Muscle layer of duodenum (tissue), 2 donors: ENCODE results near the gene CXorf58.
"Not testable (repeated sequence)": the region's sequence is repeated elsewhere in the genome, so short reads cannot be mapped to it uniquely, and the experiment has no call there.

Experiments used
- H3K27ac ChIP-seq: one replicate; pipeline ENCODE4 v1.7.0; 2013; ENCODE audit warnings: mild to moderate bottlenecking, low read length
- H3K27me3 ChIP-seq: one replicate; pipeline ENCODE4 v1.7.0; 2013; ENCODE audit warnings: low read depth, mild to moderate bottlenecking, control low read depth, low read length
- H3K36me3 ChIP-seq, 2 donors: one replicate each; pipeline ENCODE4 v1.7.0; 2013; ENCODE audit warnings: low read length in 2 of 2, control low read depth in 1 of 2, mild to moderate bottlenecking in 1 of 2; ENCODE audit not compliant: insufficient read depth in 2 of 2, control insufficient read depth in 1 of 2
- H3K4me1 ChIP-seq, 2 donors: one replicate each; pipeline ENCODE4 v1.7.0; 2013; ENCODE audit warnings: low read length in 2 of 2, mild to moderate bottlenecking in 2 of 2, control low read depth in 1 of 2, moderate library complexity in 1 of 2; ENCODE audit not compliant: insufficient read depth in 2 of 2, control insufficient read depth in 1 of 2
- H3K4me3 ChIP-seq, 2 donors: one replicate each; pipeline ENCODE4 v1.7.0; 2013; ENCODE audit warnings: low read length in 2 of 2, low read depth in 1 of 2, mild to moderate bottlenecking in 1 of 2
- H3K9me3 ChIP-seq, 2 donors: one replicate each; pipeline ENCODE4 v1.7.0; 2013; ENCODE audit warnings: low read length in 2 of 2, control low read depth in 1 of 2, mild to moderate bottlenecking in 1 of 2; ENCODE audit not compliant: control insufficient read depth in 1 of 2
- donor health status: healthy.

The CXorf58 gene, protein sequence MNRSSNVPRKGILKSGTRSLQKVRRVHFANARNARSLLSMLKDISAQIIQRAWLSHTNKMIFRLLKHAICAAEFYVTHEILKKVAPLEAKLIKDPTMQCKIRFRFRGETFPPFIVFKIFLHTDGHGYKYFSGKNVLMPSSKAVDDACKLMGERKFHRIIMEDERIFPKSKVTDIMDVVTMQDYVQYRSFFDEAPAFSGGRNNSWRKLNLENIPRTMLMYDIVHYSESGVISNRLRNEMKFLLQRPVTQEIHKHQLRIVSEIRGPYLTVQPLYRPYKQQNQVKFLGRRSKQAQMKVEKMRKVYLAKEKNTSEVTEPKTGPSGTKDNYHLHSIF

DNA sequence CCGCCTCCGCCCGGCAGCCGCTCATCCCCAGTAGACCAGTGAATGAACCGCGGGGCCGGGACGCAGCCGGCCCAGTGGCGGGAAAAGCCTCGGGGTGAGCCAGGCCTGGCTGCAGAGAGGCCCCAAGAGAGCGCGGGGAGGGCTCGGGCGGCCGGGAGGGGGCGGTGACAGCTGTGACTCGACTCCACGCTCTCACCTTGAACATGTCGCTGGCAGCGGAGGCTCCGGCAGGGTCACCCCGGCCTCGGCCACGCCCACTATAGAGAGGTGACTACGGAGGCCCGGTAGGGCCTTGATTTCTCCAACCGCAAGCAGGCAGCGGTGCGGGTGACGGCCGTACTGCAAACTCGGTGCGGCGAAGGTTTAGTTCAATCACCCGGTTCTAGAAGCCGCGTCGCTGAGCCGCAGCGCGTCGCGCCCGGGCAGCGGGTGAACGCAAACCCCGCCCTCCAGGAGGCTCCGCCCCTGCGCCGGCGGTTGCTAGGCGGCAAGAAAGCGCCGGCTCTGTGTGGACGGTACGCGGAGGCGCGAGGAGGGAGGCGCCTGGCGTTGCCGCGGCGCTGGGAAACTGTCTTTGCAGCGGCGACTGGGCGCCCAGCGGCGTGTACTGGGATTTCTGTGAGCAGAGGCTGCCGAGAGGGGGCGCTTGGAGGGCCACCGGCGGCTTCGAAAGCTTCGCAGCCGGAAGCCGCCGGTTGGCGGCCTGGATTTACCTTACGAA, at the start of gene CXorf58, which contains the start of gene APOO:
TSS of gene CXorf58 (plus strand) at position 509 of the 721 bp plus-strand sequence. CDS start 2,297 bp downstream, outside the sequence.
TSS of gene APOO (minus strand) at position 441 of the 721 bp plus-strand sequence. CDS start at position 205, 236 bp downstream.
- no peaks in the 10 kb centered on the region for H3K4me1 ChIP-seq
- H3K27me3 ChIP-seq: no peaks in the 10 kb centered on the region
- peak within 1 kb of the TSS; percentile 56 to 64 for H3K4me3 ChIP-seq
- no peaks in the 10 kb centered on the region for H3K36me3 ChIP-seq
- H3K27ac ChIP-seq: peak within 1 kb of the TSS; percentile 90
- no peaks in the 10 kb centered on the region for H3K9me3 ChIP-seq

DNA sequence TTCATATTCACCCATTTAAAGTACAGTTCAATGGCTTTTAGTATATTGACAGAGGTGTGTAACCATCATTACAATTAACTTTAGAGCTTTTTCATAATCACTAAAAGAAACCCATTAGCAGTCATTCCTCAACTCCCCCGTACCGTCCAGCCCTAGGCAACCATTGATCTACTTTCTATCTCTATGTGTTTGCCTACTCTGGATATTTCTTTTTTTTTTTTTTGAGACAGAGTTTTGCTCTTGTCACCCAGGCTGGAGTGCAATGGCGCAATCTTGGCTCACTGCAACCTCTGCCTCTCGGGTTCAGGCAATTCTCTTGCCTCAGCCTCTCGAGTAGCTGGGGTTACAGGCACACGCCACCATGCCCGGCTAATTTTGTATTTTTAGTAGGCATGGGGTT, 48.6 kb upstream of the CXorf58 start:
- not testable (repeated sequence) for H3K4me3 ChIP-seq, H3K9me3 ChIP-seq, H3K36me3 ChIP-seq, H3K4me1 ChIP-seq, H3K27me3 ChIP-seq, H3K27ac ChIP-seq

DNA sequence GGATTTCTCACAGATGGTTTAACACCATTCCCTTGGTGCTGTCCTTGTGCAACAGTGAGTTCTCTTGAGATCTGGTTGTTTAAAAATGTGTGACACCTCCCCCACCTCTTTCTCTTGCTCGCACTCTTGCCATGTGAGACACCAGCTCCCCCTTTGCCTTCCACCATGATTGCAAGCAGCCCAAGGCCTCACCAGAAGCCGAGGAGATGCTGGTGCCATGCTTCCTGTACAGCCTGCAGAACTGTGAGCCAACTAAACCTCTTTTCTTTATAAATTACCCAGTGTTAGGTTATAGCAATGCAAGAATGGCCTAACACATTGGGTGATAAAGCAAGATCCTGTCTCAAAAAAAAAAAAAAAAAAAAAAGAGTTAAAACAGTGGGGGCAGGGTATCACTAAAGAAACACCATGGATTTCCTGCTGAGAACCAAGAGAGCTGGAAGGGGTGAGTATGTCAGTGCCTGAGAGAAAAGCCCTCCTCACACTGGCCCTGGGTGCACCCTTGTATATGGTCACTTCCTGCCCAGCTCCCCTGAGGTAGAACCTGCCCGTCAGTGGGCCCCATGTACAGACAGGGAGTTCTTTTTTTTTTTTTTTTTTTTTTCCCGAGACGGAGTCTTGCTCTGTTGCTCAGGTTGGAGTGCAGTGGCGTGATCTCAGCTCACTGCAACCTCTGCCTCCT, 46.5 kb upstream of the CXorf58 start:
- Histone ChIP-seq H3K27me3 (no peaks in the 10 kb centered on the region), H3K4me1 (no peaks in the 10 kb centered on the region), H3K36me3 (no peaks in the 10 kb centered on the region), H3K4me3 (no peak overlapping the region), H3K9me3 (no peaks in the 10 kb centered on the region), H3K27ac (no peak overlapping the region)

DNA sequence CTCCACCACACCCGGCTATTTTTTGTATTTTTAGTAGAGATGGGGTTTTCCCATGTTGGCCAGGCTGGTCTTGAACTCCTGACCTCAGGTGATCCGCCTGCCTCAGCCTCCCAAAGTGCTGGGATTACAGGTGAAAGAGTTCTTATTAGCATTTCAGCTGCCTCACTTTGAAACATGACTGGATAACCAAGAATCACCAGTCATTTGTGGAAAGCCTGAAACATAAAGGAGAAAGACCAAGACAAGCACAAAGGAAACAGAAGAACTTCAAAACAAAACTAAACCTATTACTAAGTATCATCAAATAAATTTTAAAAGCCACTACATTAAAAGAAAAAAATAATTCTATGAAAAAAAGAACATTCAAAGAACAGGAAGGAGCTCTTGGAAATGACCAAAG, 45.9 kb upstream of the CXorf58 start:
- H3K27me3 ChIP-seq, H3K9me3 ChIP-seq, H3K36me3 ChIP-seq, H3K4me3 ChIP-seq, H3K27ac ChIP-seq, H3K4me1 ChIP-seq: not testable (repeated sequence)

DNA sequence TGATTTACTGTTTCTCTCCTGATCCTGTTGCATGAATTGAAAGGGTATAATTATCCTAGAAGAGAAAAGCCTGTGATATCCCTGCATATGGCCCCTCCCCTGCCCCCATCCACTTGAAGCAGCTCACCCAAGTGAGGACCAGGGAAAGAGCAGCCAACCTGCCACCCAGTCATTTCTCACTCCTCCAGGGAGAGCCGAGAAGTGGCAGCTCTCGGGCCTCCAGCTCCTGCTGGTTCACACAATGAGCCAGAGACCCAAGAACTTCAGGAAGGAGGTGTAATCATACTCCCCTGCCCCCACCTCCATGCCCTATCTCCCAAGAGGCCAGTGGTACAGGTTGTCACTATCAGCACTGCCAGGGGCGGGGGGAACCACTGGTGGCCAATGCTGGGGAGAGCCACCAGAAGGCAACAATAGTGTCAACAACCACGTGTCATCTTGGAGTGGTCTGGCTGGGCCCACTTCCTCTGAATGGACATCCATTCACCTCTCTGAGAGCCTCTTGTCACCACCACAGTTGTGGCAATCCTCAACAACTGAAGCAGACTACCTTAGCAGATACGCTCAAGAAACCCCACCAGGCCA, 43.0 kb upstream of the CXorf58 start:
- H3K4me1 ChIP-seq: no peaks in the 10 kb centered on the region

DNA sequence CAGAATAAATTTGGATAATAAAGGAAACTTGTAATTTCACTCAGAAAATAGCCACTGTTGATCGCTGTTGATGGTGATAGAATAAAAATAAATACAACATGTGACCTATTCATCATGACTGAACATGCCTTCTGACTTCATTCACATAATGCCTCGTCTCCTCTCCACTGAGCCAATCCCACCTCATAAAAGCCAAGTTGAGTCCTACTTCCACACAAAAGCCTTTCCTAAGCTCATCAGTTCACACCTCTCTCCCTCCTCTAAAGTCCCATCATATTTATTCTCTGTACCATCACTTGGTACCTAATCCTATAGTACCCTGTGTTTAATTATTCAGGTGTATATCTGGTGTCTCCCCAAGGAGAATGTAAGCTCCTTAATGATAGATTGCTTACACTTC, 37.8 kb upstream of the CXorf58 start:
- H3K36me3 ChIP-seq: no peaks in the 10 kb centered on the region
- H3K4me1 ChIP-seq: no peaks in the 10 kb centered on the region
- H3K27me3 ChIP-seq: no peaks in the 10 kb centered on the region

More for the DNA sequence above, 43.0 kb upstream of the CXorf58 start:
- Histone ChIP-seq H3K27me3 (no peaks in the 10 kb centered on the region), H3K4me3 (no peak overlapping the region), H3K27ac (no peak overlapping the region), H3K9me3 (no peaks in the 10 kb centered on the region), H3K36me3 (no peaks in the 10 kb centered on the region)

DNA sequence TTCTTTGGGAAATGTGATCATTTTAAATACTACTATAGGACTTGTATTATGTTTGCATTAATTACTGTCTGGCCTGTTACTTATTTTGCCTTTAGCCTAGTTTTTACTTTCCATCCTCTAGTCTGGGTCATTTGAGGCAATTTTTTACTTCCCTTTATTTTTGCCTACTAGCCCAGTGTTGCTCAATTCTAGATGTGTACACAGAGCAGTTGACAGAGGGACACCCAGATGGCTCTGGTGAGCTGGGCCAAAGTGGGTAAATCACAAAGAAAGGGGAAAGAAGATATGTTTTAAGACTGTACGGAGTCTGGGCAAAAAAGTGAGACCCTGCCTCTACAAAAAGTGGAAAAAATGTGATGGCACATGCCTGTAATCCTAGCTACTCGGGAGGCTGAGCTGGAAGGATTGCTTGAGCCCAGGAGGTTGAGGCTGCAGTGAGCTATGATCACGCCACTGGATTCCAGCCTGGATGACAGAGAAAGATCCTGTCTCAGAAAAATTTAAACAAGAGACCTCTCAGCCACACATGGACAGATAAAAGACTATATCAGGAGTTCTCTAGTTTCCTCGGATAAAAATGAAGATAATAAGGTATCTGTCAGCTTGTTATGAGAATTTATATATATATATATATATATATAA, 35.8 kb upstream of the CXorf58 start:
- H3K4me1 ChIP-seq: no peaks in the 10 kb centered on the region
- no peak overlapping the region for H3K27ac ChIP-seq
- H3K4me3 ChIP-seq: no peak overlapping the region
- H3K27me3 ChIP-seq: no peaks in the 10 kb centered on the region
- no peaks in the 10 kb centered on the region for H3K9me3 ChIP-seq
- no peaks in the 10 kb centered on the region for H3K36me3 ChIP-seq

More for the DNA sequence above, 37.8 kb upstream of the CXorf58 start:
- Histone ChIP-seq H3K9me3 (no peaks in the 10 kb centered on the region), H3K4me3 (no peak overlapping the region), H3K27ac (no peak overlapping the region)

DNA sequence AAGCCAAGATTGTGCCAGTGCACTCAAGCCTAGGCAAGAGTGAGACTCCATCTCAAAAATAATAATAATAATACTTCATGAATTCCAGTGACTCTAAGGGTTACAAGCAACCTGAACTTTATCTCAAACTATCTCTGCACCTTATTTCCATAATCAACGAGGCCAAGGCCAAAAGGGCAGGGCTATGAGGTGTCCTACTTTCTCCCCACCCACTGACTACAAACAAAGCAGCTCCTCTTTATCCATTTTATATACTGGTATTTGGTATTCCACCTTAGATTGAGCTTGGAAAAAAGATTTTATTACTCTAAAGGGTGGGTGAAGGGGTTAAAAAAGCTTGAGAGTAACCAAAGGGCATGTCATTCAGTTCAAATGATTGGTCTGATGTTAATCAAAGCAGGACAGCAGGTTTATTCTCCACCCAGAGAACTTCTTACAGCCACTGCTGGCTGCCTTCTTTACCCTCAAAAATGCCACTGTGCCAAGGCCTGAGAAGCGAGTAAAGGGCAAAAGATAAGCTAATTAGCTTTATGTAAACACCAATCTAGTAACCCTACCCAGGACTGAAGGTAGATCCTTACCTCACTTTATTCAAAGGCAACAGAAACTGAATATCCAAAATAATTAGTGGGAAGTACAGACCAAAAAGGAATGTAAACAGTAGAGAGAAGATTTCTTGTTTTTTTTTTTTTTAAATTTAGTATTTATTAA, 28.3 kb upstream of the CXorf58 start:
- Histone ChIP-seq H3K4me3 (no peak overlapping the region), H3K36me3 (no peaks in the 10 kb centered on the region), H3K4me1 (peaks cover 0 to 3% of the 10 kb centered on the region in 2 donors), H3K27ac (no peak overlapping the region), H3K27me3 (no peaks in the 10 kb centered on the region), H3K9me3 (no peaks in the 10 kb centered on the region)

DNA sequence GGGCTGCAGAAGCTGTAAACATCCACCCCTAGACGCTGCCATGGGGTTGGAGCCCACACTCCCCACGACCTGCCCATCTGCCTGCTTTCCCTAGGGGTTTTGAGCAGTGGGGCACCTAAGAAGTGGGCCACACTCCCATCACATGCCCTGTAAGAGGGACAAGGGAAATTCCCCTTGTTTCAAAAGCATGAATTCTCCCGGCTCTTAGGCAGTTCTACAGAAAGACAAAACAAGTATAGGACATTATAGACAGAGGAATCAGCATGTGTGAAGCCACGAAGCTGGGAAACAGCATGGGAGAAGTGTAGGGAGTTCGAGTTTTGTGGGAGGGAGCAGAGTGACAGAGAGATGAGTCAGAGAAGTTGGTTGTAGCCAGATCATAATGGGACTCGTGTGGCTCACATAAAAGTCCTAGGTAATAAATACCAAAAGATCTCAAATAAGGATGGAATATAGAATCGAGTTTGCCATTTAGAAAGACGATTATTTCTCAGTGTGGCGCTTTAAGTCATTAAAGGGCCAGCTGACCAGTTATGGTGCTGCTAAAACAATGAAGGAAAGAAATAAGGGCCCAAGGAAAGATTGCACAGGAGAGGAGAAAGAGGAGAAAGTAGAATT, 24.0 kb upstream of the CXorf58 start:
- H3K4me3 ChIP-seq: no peak overlapping the region
- no peak overlapping the region for H3K27ac ChIP-seq
- H3K9me3 ChIP-seq: no peaks in the 10 kb centered on the region
- H3K4me1 ChIP-seq: peaks cover 0 to 3% of the 10 kb centered on the region in 2 donors
- H3K36me3 ChIP-seq: no peaks in the 10 kb centered on the region
- H3K27me3 ChIP-seq: no peaks in the 10 kb centered on the region

DNA sequence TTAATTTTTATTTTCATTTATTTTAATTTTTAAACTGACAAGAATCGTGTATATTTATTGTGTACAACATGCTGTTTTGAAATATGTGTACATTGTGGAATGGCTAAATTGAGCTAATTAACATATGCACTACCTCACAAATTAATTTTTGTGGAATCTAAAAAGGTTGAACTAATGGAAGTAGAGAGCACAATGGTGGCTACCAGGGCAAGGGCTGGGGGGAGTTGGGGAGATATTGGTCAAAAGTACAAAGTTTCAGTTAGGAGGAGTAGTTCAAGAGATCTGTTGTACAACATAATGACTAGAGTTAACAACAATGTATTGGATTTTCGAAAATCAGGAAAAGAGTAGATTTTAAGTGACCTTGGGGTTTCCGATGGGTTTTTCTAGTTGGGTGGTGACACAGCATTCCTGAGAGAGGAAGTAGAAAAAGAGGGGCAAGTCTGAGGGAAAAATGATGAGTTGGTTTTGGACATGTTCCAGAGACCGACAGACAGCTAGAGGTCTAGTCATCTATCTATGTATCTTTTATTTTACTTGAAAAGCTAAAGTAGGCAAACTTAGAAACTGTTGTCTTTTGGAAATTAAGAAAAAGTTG, 23.3 kb upstream of the CXorf58 start:
- Histone ChIP-seq H3K36me3 (no peaks in the 10 kb centered on the region), H3K27me3 (no peaks in the 10 kb centered on the region), H3K4me3 (no peak overlapping the region), H3K9me3 (no peaks in the 10 kb centered on the region), H3K4me1 (peaks cover 0 to 2% of the 10 kb centered on the region in 2 donors), H3K27ac (no peak overlapping the region)
